Fibroblast of skin of scalp (primary cell): ENCODE data around the gene NEAT1.

Experiments
- DNase-seq: peaks from one replicate; pipeline ENCODE4 v3.0.0-alpha.2; 2013

Gene NEAT1

DNA sequence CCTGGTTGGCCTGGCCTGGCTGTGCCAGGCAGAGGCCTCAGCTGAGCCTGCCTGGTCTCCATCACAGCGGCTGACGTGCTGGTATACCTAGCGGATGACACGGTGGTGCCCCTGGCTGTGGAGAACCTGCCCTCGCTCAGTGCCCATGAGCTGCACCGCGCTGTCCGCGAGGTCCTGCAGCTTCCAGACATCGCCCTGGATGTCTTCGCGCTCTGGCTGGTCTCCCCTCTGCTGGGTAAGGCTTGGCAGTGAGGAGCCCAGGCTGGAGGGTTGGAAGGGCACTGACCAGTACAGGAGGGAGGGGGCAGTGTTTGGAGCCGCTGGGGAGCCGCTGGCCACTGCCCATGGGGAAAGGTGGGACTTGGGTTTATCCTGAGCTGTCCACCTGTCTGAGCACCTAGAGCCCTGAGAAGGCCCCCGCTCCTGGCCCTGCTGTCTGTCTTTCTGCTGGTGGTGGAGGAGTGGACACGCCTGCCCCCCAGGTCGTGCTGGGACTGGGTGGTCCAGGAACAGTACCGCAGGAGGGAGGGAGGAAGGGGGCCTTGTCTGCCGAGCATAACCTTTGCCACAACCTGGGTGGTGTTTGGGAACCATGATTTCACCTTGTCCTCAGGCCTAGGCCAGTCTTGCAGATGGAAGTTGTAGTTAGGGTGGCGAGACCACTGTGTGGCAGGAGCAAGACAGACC is 33.2 kb upstream of the NEAT1 start:
- no peak for DNase-seq

DNA sequence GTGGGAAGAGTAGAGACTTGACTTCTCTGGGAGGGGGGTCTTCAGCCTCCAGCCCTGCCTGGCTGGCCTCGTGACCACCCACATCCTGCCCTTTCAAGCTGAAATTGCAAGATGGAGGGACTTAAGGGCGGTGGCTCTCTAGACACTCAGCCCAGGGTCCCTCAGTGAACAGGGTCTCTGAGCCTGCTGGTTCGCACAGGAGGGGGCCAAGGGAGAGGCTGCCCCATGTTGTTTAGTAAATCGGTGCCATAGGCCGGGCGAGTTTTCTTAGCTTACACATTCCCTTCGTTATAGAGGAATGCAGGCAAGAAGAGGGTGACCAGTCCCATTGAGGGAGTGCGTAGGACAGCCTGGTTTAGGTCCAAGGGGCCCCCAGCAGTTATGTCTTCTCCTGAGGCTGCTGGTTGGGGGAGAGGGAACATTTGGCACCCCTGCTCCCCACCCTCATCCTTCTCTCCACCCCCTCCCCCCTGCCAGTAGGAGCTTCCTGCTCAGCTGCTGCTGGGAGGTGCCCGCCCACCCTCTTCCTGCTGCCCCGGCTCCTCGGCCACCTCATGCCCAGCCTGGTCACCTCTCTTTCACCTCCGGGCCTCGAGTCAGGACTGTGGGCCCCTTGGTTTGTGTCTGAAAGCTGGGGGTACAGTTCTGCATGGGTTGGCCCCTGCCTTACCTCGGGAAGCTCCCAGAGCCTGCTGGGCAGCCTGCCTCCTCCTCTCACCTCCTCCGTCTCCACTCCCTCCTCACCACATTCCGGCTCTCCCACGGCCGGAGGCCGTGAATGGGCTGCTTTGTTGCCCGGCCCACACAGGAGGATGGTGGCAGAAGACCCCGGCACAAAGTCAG is 32.3 kb upstream of the NEAT1 start:
- no peak for DNase-seq

DNA sequence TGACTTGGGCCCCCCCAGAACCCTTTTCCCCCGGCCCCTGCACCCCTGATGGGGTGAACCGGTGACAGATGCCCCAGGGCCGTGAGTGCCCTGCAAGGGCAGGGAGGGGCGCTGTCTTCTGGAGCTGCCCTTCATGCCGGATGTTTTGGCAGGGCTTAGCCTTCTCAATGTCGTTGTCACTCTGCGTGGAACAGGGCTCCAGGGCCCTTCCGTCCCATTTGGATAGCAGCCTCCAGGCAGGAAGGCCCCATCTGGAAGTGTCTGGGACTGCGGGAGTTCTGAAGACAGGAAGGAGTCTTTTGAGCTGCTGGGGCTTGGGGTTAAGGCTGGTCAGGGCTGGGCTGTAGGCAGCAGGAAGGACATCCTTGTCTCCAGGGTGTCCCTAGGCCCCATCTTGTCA is 31.6 kb upstream of the NEAT1 start:
- DNase-seq, result peak; percentile 45

DNA sequence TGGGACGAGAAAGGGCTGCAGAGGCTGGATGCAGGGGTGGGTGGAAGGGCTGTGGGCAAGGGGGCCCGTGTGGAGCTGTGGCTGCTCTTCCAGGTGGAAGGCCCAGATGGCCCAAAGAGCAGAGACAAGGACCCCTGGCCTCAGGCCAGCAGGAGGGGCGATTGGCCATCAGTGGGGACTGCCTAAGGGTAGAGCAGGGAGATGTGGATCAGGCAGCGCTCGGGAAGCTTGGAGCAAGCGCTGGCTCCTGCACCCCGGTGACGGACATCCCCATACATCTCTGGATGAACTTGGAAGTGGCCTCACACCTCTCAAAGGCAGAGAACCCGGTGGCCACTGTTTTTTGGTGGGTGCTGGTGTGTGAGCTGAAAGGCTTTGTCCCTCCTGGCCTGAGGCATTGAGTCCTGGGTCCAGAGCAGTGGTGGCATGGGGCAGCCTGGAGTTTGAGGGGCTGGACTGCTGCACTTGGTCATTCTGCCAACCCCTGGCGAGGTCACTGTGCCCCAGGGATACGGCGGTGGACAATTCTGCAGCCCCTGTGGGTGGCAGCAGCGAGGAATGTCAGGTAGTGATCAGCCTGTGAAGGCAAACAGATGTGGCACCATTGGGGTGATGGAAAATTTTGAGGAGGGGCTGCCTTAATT is 30.3 kb upstream of the NEAT1 start:
- DNase-seq, result no peak

GRCh38 chr11:65392899-65393298 is 29.7 kb upstream of the NEAT1 start:
- DNase-seq, result no peak

- DNase-seq, result no peak
Measured at GRCh38 chr11:65393513-65394079, 29.0 kb upstream of the NEAT1 start.

DNA sequence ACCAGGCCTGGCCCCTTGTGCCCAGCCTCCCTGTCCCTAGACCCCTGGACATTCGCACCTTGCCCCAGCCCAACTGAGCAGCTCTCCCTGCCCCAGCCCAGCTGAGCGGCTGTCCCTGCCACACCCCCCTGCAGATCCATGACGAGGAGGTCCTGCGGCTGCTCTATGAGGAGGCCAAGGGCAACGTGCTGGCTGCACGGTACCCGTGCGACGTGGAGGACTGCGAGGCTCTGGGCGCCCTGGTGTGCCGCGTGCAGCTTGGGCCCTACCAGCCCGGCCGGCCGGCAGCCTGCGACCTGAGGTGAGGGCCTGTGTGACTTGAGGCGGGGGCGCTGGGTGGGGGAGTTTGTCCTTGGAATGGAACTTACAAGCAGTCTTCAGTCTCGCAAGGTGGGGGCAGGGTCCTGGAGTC is 28.5 kb upstream of the NEAT1 start:
- no peak for DNase-seq

GRCh38 chr11:65395961-65396530 is 26.6 kb upstream of the NEAT1 start:
- DNase-seq, result no peak

- no peak for DNase-seq
Measured at GRCh38 chr11:65396769-65397745, 25.5 kb upstream of the NEAT1 start.

- DNase-seq, result no peak
Measured at GRCh38 chr11:65398362-65398910, 24.2 kb upstream of the NEAT1 start.

DNA sequence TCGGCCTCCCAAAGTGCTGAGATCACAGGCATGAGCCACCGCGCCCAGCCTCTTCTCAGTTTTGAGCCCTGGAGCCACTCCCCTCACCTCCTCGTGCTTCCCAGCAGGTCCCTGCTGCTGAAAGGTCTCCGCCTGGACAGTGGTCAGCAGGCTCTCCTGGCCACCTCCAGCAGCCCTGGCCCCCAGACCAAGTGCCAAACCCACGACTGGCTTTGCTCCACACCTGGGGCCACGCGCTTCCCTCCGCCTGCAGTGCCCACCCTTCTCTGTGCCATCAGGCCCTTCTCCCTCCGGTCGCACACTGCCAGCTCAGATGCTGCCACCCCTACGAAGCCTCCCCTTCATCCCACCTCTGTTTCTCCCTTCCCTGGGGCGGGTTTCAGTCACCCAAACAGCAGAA is 23.3 kb upstream of the NEAT1 start:
- no peak for DNase-seq

DNA sequence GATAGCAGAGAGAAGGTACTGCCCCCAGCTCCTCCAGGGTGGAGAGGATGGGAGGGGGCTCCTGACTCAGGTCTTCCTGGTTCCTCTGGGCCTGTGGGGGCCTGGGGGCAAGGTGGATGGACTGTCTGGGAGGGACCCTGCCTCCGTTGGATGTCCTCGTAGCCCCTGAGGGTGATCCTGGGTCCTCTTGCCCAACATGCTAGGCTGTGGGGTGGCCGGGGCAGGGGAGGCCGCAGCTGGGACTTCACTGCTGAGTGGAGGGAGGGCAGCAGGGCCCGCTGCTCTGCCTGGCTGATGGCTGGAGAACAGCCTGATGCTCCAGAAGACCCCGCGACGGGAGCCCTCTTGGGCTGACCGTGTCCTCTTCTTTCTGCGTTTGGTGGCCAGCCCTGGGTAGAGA is 22.8 kb upstream of the NEAT1 start:
- no peak for DNase-seq

GRCh38 chr11:65400307-65401072 is 22.1 kb upstream of the NEAT1 start:
- DNase-seq, result no peak

DNA sequence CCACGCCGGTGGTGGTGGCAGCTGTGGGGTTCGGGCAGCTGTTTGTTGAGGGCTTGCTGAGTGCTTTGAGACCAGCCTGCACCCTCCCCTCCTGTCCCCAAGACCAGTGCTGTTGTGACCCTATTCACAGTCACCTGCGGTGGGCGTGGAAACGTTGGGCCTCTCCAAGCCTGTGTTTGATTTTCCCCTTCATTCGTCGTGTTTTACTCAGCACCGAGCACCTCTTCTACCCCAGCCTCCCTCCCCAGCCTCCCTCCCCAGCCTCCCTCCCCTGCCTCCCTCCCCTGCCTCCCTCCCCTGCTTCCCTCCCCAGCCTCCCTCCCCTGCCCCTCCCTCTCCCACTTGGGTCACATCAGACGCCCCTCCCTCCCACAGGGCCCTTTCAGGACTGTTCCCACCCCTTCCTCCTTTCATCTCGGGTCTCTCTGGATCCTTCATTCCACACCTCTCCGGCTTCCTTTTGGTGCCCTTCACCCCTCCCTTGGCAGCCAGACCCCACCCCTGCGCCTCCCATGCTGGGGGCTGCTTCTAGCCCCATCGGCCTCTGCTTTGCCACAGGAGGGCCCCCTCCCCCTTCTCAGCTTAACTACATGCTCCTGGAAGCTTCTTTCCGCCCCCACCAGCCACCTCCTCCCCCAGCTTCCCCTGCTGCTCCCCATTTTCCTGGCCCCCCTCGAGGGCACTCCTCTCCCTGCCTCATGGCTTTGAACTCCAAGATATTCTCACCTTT is 21.4 kb upstream of the NEAT1 start:
- no peak for DNase-seq

- DNase-seq, result no peak
Measured at GRCh38 chr11:65401803-65402248, 20.8 kb upstream of the NEAT1 start.

DNA sequence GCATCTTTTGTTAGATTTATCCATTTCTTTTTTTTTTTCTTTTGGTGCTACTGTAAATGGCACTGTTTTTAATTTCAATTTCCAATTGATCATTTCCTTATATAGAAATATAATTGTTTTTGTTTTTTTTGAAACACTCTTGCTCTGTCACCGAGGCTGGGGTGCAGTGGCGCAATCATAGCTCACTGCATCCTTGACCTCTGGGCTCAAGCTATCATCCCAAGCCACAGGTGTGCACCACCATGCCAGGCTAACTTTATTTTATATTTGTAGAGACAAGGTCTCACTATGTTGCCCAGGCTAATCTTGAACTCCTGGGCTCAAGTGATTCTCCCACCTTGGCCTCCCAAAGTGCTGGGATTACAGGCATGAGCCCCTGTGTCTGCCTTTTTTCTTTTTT is 19.8 kb upstream of the NEAT1 start:
- no peak for DNase-seq

DNA sequence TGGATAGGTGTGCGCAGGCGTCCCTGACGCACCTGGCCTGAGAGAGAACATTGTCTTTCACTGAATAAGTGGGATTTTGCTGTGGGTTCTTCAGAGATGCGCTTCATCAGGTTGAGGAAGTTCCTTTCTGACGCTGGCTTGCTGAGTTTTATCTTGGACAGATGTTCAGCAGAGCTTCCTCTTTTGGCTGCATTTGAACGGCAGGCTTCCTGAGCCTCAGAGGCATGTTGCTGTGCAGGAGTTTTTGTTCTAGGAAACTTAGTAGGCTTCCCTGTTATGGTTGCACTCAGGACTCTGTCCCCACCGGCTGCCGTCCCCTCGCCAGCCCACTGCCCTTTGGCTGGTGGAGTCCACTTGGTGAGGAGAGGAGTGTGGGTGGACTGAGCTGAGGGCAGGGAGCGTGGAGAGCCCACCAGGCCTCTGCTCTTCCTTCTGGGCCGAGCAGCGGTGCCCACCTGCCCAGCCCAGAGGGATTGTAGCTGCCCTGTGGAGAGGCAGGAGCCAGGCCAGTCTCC is 18.9 kb upstream of the NEAT1 start:
- DNase-seq, result no peak

DNA sequence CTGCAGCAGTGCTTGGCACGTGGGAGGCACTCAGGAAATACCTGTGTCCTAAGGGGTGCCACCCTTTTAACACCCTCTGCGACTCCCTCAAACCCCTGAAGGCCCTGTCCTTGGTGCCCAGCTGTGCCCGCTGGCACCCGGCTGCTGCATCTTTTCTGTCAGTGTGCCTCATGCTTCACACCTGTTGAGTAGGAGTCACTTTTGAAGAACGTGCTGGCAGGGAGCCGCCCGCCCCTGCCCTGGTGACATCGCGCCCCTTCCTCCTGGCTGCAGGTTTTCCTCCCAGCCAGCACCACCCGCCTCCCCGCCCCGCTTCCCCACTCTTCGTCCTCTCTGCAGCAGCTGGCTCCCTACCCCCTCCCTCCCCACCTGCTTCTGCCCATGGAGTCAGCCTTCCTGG is 18.4 kb upstream of the NEAT1 start:
- no peak for DNase-seq

- DNase-seq, result no peak
Measured at GRCh38 chr11:65404638-65405339, 17.8 kb upstream of the NEAT1 start.
